SU-DHL-6 (cell line): ENCODE data around the gene MPEG1.

Source experiments
- EZH2phosphoT487 ChIP-seq: fragments of 200-600 bp; sonication (generic), shearing (Covaris generic); conservative IDR thresholded peaks from 2 replicates; pipeline ENCODE4 v1.6.1; 2018; ENCODE audit warnings: mild to moderate bottlenecking, antibody characterized with exemption, low read length, moderate library complexity, mixed read lengths
- TF ChIP-seq, protein P1 (sequence below): fragments of 200-600 bp; sonication (generic); IDR thresholded peaks from one replicate; pipeline ENCODE4 v1.5.1; 2017; ENCODE audit warnings: antibody characterized with exemption, mild to moderate bottlenecking, low read length, moderate library complexity; ENCODE audit not compliant: insufficient read depth, poor library complexity, severe bottlenecking

DNA sequence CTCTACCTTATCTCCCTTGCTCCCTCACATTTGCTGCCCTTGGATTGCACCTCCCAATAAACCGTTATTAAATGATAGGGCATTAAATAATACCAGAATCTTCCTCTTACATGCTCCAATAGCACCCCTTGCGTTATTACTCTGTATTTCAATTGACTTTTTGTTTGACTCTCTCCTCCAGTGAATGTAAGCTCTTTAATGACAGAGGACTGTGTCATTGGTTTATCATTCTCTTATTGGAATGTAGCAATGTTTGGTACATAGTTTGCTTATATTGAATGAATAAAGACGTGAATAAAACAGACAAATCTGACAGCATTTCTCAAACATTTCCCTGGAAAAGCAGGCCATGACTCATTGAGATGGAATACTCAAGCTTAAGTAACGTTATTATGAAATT is 8.7 kb upstream of the MPEG1 start:
- TF ChIP-seq, protein P1, sequence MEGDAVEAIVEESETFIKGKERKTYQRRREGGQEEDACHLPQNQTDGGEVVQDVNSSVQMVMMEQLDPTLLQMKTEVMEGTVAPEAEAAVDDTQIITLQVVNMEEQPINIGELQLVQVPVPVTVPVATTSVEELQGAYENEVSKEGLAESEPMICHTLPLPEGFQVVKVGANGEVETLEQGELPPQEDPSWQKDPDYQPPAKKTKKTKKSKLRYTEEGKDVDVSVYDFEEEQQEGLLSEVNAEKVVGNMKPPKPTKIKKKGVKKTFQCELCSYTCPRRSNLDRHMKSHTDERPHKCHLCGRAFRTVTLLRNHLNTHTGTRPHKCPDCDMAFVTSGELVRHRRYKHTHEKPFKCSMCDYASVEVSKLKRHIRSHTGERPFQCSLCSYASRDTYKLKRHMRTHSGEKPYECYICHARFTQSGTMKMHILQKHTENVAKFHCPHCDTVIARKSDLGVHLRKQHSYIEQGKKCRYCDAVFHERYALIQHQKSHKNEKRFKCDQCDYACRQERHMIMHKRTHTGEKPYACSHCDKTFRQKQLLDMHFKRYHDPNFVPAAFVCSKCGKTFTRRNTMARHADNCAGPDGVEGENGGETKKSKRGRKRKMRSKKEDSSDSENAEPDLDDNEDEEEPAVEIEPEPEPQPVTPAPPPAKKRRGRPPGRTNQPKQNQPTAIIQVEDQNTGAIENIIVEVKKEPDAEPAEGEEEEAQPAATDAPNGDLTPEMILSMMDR = no peak
- no peak for TF ChIP-seq EZH2phosphoT487
